Frontal cortex (tissue), 4 donors: ENCODE results near the gene VAV2. TPM values are rescaled to one million over a fixed set of nuclear protein-coding genes. Genes with fewer than 3 reads are reported as not detected.

Experiments used
- DNase-seq, 2 donors: peaks; one replicate each; pipeline ENCODE4 v3.0.0; 2012; ENCODE audit warnings: low spot score in 2 of 2
- FAIRE-seq: peaks from 2 replicates; lab custom pipeline; 2012; peaks lifted over from hg19 to GRCh38; lab: Jason Lieb, UNC
- total RNA-seq: library from RNA; depleted of rRNA; stranded (reverse); fragments of >200 nt; gene quantifications from one replicate; pipeline ENCODE4 v1.2.3, GENCODE V29; 2014
- donor health status: control.
- donor health status: control.
- donor health status: control.

Gene VAV2
- total RNA-seq, 1 donor from 2014 or later = 31.0 TPM

GRCh38 chr9:133836001-133836758 is 155.9 kb downstream of the VAV2 start:
- no peak for FAIRE-seq
- no peak for DNase-seq

- FAIRE-seq = no peak
- no peak for DNase-seq
These were observed 156.7 kb downstream of the VAV2 start for GRCh38 chr9:133835262-133835901.

GRCh38 chr9:133834080-133834976 is 157.8 kb downstream of the VAV2 start:
- FAIRE-seq = no peak
- no peak for DNase-seq

GRCh38 chr9:133833388-133834025 is 158.6 kb downstream of the VAV2 start:
- DNase-seq = no peak
- no peak for FAIRE-seq

- DNase-seq (no peak), FAIRE-seq (no peak)
These were observed 159.2 kb downstream of the VAV2 start for GRCh38 chr9:133832877-133833276.

GRCh38 chr9:133830711-133831110 is 161.4 kb downstream of the VAV2 start:
- no peak for FAIRE-seq
- no peak for DNase-seq

GRCh38 chr9:133830310-133830709 is 161.8 kb downstream of the VAV2 start:
- FAIRE-seq (no peak), DNase-seq (no peak)

- FAIRE-seq = no peak
These were observed 163.7 kb downstream of the VAV2 start for GRCh38 chr9:133828338-133828997.

GRCh38 chr9:133826289-133827085 is 165.6 kb downstream of the VAV2 start:
- FAIRE-seq (no peak), DNase-seq (no peak)

More at GRCh38 chr9:133828338-133828997, 163.7 kb downstream of the VAV2 start:
- no peak for DNase-seq

GRCh38 chr9:133825555-133826218 is 166.4 kb downstream of the VAV2 start:
- no peak for DNase-seq
- FAIRE-seq = no peak

GRCh38 chr9:133824802-133825186 is 167.3 kb downstream of the VAV2 start:
- no peak for DNase-seq
- FAIRE-seq = no peak

- DNase-seq = no peak
- no peak for FAIRE-seq
These were observed 167.9 kb downstream of the VAV2 start for GRCh38 chr9:133824106-133824801.

GRCh38 chr9:133823189-133824105 is 168.7 kb downstream of the VAV2 start:
- DNase-seq (no peak), FAIRE-seq (no peak)

- DNase-seq (no peak), FAIRE-seq (no peak)
These were observed 169.6 kb downstream of the VAV2 start for GRCh38 chr9:133822430-133823065.

GRCh38 chr9:133821601-133822429 is 170.3 kb downstream of the VAV2 start:
- DNase-seq = no peak
- no peak for FAIRE-seq
